Body of pancreas (tissue), 4 donors: ENCODE measurements around the gene RAD51B.

Experiments used
- POLR2A ChIP-seq, 3 donors: fragments of 450-650 bp; IDR thresholded peaks; one replicate each; pipeline ENCODE4 v1.6.1; 2016; ENCODE audit warnings: antibody characterized with exemption in 3 of 3, mild to moderate bottlenecking in 2 of 3
- TF ChIP-seq, protein P1 (sequence below), 7 experiments: fragments of 450-650 bp in 4 of 7; fragments of 200-600 bp in 3 of 7; sonication (generic) in 3 of 7; IDR thresholded peaks; one replicate each; pipeline ENCODE4 v1.5.1; 2016 to 2019; ENCODE audit warnings: antibody characterized with exemption in 7 of 7

DNA sequence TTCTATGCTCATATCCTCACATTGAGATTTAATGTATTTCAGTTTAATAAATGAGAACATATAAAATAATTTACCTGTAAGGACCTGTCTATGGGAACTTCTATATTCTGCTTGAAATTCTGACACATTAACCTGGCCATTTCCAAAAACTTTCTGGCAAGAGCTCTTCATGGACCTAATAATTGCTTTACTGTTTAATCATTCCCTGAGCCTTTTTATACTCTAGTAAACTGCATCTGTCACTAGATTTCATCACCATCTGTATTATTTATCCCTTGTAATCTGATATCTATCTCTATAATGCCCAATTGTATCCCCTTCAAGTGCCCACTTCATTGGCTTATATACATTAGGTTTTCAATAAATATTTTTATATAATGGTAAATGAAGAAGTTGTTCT is 327.7 kb downstream of the RAD51B start:
- TF ChIP-seq, protein P1, sequence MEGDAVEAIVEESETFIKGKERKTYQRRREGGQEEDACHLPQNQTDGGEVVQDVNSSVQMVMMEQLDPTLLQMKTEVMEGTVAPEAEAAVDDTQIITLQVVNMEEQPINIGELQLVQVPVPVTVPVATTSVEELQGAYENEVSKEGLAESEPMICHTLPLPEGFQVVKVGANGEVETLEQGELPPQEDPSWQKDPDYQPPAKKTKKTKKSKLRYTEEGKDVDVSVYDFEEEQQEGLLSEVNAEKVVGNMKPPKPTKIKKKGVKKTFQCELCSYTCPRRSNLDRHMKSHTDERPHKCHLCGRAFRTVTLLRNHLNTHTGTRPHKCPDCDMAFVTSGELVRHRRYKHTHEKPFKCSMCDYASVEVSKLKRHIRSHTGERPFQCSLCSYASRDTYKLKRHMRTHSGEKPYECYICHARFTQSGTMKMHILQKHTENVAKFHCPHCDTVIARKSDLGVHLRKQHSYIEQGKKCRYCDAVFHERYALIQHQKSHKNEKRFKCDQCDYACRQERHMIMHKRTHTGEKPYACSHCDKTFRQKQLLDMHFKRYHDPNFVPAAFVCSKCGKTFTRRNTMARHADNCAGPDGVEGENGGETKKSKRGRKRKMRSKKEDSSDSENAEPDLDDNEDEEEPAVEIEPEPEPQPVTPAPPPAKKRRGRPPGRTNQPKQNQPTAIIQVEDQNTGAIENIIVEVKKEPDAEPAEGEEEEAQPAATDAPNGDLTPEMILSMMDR (IDR thresholded peaks at IDR 0.05), result no peak
- no peak for TF ChIP-seq POLR2A (IDR thresholded peaks at IDR 0.05)
